NCI-H187 treated with DMSO at 0.1 percent for 48 hours (cell line): ENCODE measurements around the gene IRF5.
"Not testable (repeated sequence)": the region's sequence is repeated elsewhere in the genome, so short reads cannot be mapped to it uniquely, and the experiment has no call there.

Source experiments
- DNase-seq: peaks from one replicate; lab custom pipeline; 2025; lab: John Stamatoyannopoulos, UW

Gene IRF5

GRCh38 chr7:128938544-128939074 is 882 bp downstream of the IRF5 start:
- DNase-seq = no peak

DNA sequence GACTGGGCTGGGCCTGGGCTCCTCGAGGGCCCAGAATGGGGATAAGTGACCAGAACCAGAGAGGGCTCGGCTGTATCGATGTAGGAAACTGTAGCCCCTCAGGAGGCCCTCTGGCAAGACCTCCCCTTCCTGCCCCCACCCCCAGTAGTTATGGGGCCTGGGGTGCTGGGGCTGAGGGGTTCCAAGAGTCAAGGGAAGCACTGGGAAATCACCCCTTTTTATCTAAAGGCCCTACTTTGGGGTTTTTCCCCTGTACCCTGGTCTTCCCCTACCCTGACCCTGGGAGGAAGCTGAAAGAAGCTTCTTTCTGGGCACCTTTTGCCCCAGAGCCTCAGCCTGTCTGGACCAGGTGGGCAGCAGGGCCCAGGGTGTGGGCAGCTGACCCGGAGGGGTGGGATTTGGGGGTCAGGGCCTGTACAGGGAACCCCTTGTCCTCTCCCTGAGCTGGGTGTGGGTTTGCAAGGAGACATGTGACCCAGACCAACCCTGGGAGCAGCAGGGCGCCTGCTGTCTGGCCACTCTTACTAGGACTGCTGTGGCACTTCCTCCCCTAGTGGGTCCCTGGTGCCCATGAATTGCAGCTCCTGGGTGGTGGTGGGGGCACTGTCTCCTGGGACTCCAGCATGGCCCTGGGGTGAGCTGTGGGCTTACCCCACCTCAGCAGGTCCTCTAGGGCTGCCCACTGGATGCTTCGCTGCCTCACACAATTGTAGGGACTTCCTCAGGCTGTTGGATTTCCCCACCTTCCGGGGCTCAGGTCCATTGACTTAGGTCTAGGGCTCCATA is 1.5 kb downstream of the IRF5 start:
- no peak for DNase-seq

DNA sequence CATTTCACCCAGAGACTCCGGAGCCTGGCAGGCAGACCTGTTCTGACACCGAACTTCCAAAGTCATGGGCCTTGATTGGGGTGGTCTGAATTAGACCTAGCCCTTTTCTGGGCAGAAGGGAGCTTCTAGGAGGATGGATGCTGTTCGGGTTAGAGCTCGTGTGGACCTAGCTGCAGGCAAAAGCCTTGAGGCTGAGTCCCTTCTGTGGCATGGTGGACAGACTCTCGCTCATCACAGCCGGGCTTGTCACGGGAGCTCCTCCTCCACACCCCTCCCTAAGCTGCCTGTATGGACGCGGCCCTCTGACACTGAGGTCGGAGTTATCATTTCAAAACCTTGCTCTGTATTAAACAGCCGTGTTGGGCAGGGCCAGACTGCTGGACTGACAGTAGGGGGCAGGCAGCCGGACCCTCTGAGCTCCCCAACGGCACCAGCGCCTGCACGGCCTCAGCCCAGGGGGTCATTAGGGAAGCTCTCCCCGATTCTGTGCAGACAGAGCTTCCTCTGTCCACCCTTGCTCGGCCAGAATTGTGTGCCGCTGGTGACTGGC is 2.2 kb downstream of the IRF5 start:
- DNase-seq = no peak

DNA sequence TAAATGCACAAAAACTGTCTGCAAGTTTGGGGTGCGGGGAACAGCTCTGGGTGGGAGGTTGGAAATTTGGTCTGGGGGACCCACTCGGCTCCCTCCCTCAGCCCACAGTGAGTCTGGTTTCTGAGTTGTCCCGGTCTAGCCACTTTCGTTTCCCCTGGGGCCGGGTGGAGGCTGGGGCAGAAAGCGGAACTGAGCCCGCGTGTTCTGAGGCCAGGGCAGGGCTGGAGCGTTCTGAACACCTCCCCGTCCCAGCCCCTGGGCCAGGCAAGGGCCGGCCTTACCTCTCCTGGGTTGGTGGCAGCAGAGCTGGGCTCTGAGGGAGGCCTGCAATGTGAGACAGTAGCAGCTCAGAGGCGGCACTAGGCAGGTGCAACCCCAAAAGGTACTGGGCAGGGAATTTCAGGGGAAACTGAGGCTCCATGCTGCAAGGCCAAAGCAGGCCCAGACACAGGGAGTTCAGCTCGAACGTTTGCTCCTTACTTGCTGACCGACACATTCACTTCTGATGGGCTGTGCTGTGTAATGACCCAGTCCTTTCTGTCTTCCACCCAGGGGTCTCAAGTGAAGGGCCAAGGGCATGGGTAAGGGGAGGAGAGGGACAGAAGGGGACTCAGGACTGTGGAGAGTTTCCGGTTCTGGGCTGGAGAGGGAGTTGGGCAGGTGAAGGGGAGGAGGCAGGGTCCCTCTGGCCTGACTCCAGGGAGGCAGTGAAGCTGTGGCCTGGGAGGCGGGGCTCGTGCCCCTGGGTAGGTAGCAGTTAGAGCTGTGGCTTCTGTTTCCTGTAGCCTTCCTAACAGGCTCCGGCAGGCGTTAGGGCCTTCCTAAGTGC is 3.0 kb downstream of the IRF5 start:
- no peak for DNase-seq

DNA sequence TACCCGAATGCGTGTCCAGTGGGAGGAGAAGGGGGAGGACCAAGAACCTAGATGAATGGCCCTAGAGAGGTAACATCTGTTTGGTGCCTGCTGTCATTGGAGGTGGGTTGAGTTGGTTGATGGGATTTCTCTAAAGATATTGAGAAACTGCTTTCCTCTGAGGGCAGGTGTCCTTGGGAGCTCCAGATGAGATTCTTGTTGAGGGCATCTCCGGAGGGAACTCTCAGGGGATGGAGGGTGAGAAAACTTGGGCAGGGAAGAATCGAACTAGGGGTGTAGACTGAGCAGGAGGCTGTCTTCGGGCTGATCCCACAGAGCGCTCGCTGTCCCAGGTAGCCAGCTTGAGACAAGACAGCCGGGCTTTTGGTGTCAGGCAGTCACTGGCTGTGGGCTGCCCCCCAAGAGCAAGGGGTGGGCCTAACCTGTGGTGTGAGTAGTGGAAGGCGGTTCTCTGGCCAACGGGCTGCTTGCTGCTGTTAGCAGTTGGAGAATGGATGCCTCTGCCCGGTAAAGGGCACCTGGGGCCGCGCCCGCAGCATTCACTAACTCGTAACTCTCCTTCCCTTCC is 3.7 kb downstream of the IRF5 start:
- no peak for DNase-seq

- no peak for DNase-seq
Observed at GRCh38 chr7:128941946-128942526, 4.3 kb downstream of the IRF5 start.

DNA sequence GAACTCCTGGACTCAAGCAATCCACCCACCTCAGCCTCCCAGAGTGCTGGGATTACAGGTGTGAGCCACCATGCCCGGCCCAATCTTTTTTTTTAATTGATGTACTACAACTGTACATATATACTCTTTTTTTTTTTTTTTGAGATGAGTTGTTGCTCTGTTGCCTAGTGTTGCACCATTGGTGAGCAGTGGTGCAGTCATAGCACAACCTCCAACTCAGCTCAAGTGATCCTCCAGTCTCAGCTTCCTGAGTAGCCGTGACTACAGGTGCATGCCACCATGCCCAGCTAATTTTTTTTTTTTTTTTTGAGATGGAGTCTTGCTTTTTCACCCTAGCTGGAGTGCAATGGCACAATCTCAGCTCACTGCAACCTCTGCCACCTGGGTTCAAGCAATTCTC is 5.5 kb downstream of the IRF5 start:
- DNase-seq = not testable (repeated sequence)

GRCh38 chr7:128944487-128945236 is 6.9 kb downstream of the IRF5 start:
- no peak for DNase-seq

DNA sequence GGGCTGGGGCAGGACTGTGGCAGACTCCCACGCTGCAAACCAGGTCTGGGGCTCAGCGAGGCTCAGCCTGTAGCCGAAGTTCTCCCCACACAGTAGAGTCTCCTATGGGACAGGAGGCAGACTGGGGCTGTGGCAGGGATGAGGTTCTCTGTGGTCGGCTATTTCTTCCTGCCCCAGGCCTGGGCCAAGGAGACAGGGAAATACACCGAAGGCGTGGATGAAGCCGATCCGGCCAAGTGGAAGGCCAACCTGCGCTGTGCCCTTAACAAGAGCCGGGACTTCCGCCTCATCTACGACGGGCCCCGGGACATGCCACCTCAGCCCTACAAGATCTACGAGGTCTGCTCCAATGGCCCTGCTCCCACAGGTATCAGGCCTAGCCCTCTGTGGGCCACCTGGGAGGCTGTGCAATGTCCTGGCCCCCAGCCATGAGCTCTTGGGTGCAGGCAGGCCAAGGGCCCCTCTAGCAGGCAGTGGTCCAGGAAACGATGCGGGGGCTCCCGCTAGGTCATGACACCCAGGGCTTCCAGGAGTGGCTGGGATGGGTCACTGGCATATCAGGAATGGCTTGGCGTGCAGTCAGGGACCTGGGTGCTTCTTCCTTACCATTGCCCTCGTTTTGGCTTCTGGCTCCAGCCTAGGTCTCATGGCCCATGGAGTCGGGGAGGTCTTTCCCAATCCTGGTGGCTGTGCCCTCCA is 8.1 kb downstream of the IRF5 start:
- no peak for DNase-seq

DNA sequence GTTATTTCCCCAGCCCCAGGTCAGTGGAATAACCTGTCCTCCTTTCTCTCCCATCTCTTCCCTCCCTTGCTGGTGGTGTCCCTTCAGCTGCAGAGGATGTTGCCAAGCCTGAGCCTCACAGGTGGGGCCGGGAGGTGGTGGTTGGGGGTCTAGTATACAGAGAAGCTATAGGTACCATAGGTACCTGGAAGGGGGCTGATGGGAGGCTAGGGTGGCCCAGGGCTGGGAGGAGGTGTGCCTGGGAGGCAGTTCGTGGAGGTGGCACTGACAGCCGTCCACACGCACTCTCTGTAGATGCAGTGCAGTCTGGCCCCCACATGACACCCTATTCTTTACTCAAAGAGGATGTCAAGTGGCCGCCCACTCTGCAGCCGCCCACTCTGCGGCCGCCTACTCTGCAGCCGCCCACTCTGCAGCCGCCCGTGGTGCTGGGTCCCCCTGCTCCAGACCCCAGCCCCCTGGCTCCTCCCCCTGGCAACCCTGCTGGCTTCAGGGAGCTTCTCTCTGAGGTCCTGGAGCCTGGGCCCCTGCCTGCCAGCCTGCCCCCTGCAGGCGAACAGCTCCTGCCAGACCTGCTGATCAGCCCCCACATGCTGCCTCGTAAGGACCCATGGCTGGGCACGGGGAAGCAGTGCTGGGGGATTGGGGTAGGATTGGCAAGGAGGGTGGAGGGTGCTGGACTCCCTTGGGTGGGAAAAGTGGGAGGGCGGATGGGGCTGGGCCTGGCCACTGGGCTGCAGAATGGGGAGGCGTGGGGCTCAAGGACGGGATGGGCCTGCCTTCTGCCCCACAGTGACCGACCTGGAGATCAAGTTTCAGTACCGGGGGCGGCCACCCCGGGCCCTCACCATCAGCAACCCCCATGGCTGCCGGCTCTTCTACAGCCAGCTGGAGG is 9.5 kb downstream of the IRF5 start:
- DNase-seq = no peak

DNA sequence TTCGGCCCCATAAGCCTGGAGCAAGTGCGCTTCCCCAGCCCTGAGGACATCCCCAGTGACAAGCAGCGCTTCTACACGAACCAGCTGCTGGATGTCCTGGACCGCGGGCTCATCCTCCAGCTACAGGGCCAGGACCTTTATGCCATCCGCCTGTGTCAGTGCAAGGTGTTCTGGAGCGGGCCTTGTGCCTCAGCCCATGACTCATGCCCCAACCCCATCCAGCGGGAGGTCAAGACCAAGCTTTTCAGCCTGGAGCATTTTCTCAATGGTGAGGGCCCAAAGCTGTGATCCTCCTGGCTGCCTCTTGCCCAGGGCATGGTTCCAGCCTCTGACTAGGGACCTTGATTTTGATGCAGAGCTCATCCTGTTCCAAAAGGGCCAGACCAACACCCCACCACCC is 10.1 kb downstream of the IRF5 start:
- DNase-seq = no peak

DNA sequence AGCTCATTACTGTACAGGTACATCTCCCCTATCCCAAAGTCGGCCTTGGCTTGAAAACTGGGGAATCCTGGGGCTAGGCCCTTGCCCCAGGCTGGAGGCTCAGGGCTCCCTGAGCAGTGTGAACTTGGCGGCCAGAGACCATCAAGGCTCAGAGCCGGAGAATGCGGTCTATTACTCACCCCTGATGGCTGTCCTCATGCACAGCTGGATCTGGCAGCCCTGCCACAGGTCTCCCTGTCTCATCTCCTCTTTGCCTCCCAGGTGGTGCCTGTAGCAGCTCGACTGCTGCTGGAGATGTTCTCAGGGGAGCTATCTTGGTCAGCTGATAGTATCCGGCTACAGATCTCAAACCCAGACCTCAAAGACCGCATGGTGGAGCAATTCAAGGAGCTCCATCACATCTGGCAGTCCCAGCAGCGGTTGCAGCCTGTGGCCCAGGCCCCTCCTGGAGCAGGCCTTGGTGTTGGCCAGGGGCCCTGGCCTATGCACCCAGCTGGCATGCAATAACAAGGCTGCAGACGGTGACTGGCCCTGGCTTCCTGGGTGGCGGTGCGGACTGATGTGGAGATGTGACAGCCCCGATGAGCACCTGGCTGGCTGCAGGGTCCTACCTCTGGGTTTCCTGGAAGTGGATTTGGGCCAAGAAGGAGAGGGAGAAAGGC is 10.7 kb downstream of the IRF5 start:
- DNase-seq = no peak

DNA sequence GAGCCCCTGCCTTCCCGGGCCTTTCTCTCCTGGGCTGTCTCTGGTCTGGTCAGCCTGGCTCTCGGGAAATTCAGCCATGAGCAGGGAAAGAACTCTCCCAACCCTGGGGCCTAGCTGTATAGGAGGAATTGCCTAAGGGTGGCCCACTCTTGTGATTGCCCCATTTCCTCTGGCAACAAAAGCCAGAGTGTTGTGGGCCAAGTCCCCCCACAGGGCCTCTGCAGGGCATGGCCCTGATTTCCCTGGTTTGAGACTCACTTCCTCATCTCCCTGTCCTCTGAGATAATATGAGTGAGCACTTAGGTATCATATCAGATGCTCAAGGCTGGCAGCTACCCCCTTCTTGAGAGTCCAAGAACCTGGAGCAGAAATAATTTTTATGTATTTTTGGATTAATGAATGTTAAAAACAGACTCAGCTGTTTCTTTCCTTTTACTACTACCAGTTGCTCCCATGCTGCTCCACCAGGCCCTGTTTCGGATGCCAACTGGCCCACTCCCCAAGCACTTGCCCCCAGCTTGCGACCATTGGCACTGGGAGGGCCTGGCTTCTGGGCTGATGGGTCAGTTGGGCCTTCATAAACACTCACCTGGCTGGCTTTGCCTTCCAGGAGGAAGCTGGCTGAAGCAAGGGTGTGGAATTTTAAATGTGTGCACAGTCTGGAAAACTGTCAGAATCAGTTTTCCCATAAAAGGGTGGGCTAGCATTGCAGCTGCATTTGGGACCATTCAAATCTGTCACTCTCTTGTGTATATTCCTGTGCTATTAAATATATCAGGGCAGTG is 11.4 kb downstream of the IRF5 start:
- DNase-seq = no peak

DNA sequence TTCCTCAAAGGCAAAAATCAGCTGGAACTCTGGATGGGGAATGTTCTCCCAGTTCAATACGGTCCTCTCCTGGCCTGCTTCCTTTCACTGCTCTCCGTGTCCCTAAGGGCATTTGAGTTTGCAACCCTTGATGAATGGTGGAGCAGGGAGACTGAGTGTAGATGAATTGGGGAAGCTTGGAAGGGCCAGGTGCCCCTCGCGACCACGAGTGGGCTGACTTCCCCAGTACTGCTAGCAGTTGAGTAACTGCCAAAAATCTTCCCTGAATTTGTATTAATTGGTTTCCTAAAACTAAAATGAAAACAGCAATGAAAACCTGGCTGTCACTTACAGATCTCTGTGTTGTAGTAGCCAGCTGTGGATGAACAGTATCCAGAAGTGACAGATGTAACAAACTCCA is 13.6 kb downstream of the IRF5 start:
- DNase-seq = no peak

- DNase-seq = no peak
Observed at GRCh38 chr7:128954150-128954549, 16.4 kb downstream of the IRF5 start.

DNA sequence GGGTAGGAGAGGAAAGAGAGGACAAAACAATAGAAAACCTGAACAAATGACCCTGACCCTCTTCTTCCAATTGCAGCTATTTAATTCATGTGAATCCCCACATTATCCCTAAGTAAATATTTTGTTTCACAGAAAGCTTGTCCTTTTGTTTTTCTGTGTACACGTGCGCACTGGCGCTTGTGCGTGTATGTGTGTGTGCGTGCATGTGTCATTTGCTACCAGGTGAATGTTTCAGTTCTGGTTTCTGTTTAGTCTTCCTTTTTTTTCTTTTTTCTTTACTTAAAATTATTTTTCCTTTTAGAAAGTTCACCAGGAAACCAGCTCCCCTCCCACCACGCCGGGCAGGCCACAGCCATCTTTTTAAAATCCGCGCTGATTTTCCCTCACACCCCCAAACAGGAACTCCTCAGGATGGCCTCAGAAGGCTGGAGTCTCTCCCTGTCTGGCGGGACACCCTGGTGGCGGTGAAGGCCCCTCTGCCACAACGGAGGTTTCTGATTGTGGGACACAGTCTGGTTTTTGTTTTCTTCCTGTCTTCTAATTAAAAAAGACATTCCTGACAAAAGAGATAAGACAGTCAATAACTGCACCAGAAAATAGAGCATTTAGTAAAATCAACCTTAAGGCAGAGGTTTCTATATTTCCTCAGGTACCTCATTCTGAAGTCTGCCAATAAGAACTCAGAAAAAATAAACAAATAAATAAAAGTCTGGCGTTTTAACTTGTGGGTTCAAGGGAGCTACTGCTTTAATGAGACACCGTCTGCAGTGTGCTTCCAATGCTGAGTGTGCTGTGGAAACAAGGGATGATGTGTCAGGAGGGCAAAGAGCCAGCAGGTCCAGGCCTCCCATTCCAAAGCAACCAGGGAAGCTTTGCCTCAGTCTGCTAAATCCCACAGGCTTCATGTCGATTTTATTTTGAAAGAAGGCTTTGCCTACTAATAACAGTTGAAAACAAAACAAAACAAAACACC is 17.4 kb downstream of the IRF5 start:
- no peak for DNase-seq

GRCh38 chr7:128955981-128956380 is 18.3 kb downstream of the IRF5 start:
- no peak for DNase-seq
